HuH-7 (cell line): Measurements from ENCODE around the gene NOL4L.
"Not testable (repeated sequence)": the region's sequence is repeated elsewhere in the genome, so short reads cannot be mapped to it uniquely, and the experiment has no call there.

ENCODE experiments used
- DNase-seq: peaks from one replicate; pipeline ENCODE4 v3.0.0; 2011; ENCODE audit warnings: low spot score

Gene NOL4L

GRCh38 chr20:32421290-32421689 lies 163.8 kb downstream of the NOL4L start:
- DNase-seq: no peak

- no peak for DNase-seq
These were observed 166.8 kb downstream of the NOL4L start for GRCh38 chr20:32418376-32418775.

GRCh38 chr20:32416206-32416605 lies 168.9 kb downstream of the NOL4L start:
- DNase-seq: no peak

GRCh38 chr20:32415494-32415893 lies 169.6 kb downstream of the NOL4L start:
- no peak for DNase-seq

- no peak for DNase-seq
These were observed 173.0 kb downstream of the NOL4L start for GRCh38 chr20:32411955-32412706.

GRCh38 chr20:32407131-32407750 lies 177.9 kb downstream of the NOL4L start:
- DNase-seq: not testable (repeated sequence)

GRCh38 chr20:32406701-32407100 lies 178.4 kb downstream of the NOL4L start:
- no peak for DNase-seq

GRCh38 chr20:32404017-32404416 lies 181.1 kb downstream of the NOL4L start:
- no peak for DNase-seq

GRCh38 chr20:32400476-32400875 lies 184.7 kb downstream of the NOL4L start:
- DNase-seq: no peak

GRCh38 chr20:32397567-32398084 lies 187.5 kb downstream of the NOL4L start:
- no peak for DNase-seq

GRCh38 chr20:32396646-32397160 lies 188.4 kb downstream of the NOL4L start:
- DNase-seq: no peak

GRCh38 chr20:32395066-32395465 lies 190.1 kb downstream of the NOL4L start:
- no peak for DNase-seq
